Astrocyte of the cerebellum (primary cell): Measurements from ENCODE around the gene OR2K2.
"Not testable (repeated sequence)": the region's sequence is repeated elsewhere in the genome, so short reads cannot be mapped to it uniquely, and the experiment has no call there.

Experiments
- DNase-seq: peaks from one replicate; pipeline ENCODE4 v3.0.0-alpha.2; 2011; ENCODE audit warnings: low read depth
- H3K4me3 ChIP-seq: 2 replicates; pipeline ENCODE4 v1.5.1; 2011; ENCODE audit warnings: mild to moderate bottlenecking, low read depth, low read length, moderate library complexity
- CTCF ChIP-seq: IDR thresholded peaks from 2 replicates; pipeline ENCODE4 v1.5.1; 2012; ENCODE audit warnings: low read length, low read depth, moderate library complexity, mild to moderate bottlenecking; ENCODE audit errors: missing control alignments
- in situ Hi-C: cut with HindIII; loops from 2 replicates; pipeline ENCODE4 v1.10.0; 2017; ENCODE audit warnings: low sequenced_read_pairs

The OR2K2 gene

GRCh38 chr9:111320631-111321030 is 9.4 kb downstream of the OR2K2 start:
- in situ Hi-C loops: no loop called here
- TF ChIP-seq CTCF: no peak
- no peak for DNase-seq
- H3K4me3 ChIP-seq: no peak overlapping the region

DNA sequence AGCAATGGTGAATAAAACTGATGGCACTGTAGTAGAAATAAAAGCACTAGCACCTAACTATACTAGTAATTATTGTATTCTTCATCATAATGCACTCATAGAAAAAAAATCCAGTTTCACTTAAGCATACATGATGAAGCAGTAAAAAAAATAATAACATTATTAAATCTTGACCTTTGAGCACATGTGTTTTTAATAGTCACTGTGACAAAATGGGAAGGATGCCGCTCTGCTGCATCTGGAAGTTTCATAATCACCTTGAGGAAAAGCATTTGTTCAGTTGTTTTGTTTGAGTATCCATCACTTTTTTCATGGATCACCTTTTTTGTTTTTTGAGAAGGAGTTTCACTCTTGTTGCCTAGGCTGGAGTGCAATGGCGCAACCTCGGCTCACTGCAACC is 13.2 kb downstream of the OR2K2 start:
- no peak overlapping the region for H3K4me3 ChIP-seq
- no peak for DNase-seq
- in situ Hi-C loops: no loop called here
- no peak for TF ChIP-seq CTCF

DNA sequence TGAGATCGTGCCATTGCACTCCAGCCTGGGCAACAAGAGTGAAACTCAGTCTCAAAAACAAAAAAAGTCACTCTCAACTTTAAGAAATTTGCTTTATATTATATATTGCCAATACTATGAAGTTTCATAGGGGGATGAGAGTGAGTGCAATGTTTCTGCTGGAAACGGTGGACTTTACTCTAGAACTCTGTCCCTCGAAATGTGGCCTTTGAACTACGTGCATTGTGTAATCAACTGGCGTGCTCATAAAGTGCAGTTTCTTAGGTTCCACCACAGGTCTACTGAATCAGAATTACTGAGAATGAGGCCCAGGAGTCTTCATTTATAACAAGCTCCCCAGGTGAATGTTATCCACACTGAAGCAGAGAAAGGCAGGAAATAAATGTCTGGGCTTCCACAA is 24.1 kb downstream of the OR2K2 start:
- in situ Hi-C loops: loop anchor here (10.0 kb wide), 1 partner anchor 671 kb away; no protein-coding TSS in a partner anchor
- TF ChIP-seq CTCF: no peak
- no peak overlapping the region for H3K4me3 ChIP-seq
- no peak for DNase-seq

GRCh38 chr9:111304000-111304399 is 26.0 kb downstream of the OR2K2 start:
- DNase-seq, H3K4me3 ChIP-seq: not testable (repeated sequence)
- in situ Hi-C loops: loop anchor here (10.0 kb wide), 1 partner anchor 669 kb away; no protein-coding TSS in a partner anchor

DNA sequence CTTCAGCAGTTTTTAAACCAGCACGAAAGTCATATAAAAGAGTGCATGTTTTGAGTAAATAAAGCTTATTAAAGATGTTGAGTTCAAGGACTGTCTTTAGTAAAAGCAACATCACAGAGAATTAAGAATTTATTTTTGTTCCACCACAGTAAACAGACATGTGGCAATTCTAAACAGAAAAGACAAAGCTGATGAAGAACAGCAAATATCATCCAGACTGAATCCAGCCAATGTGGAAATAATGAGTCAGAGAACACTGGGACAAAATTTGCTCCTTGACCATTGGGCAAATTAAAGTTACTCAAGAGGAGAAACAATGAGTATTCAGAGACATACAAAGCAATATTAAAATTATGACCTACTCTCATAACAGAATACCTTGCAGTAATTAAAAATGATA is 28.8 kb downstream of the OR2K2 start:
- in situ Hi-C loops: loop anchor here (10.0 kb wide), 1 partner anchor 666 kb away; no protein-coding TSS in a partner anchor
- TF ChIP-seq CTCF: no peak

GRCh38 chr9:111300140-111300735 is 29.8 kb downstream of the OR2K2 start:
- H3K4me3 ChIP-seq: no peak overlapping the region
- TF ChIP-seq CTCF: no peak
- DNase-seq: no peak
- in situ Hi-C loops: loop anchor here (10.0 kb wide), 1 partner anchor 665 kb away; no protein-coding TSS in a partner anchor

More for the DNA sequence above, 28.8 kb downstream of the OR2K2 start:
- no peak for DNase-seq
- no peak overlapping the region for H3K4me3 ChIP-seq

GRCh38 chr9:111299599-111299966 is 30.4 kb downstream of the OR2K2 start:
- in situ Hi-C loops, DNase-seq, H3K4me3 ChIP-seq: not testable (repeated sequence)
